WTC11 (cell line): ENCODE results near the gene SCO2. TPM values are rescaled to one million over a fixed set of nuclear protein-coding genes. Genes with fewer than 3 reads are reported as not detected.
A peak's percentile ranks its signal among the peaks of the same experiment; 100 is the strongest.

Experiments used
- ATAC-seq: fragments of 200-7000 bp; cut with Tn5 transposase; 2 replicates; pipeline ENCODE4 v1.10.0; 2021; ENCODE audit warnings: mild to moderate bottlenecking, moderate library complexity
- CTCF ChIA-PET: fragments of 300-600 bp; sonication (Branson Sonifier 250); formaldehyde crosslinking; loops from one replicate; lab custom pipeline; 2021; ENCODE audit warnings: antibody characterized with exemption; lab: Charles Lee
- POLR2A ChIA-PET: fragments of 350-600 bp; sonication (Branson Sonifier 250); formaldehyde crosslinking; loops from one replicate; lab custom pipeline; 2021; ENCODE audit warnings: antibody characterized with exemption; lab: Charles Lee
- DNase-seq: peaks from one replicate; pipeline ENCODE4 v3.0.0; 2021; ENCODE audit warnings: low spot score
- H3K27ac Mint-ChIP-seq: 2 replicates; pipeline ENCODE4 v1.8.0; 2021; ENCODE audit warnings: mixed read lengths
- H3K27me3 Mint-ChIP-seq: 2 replicates; pipeline ENCODE4 v1.8.0; 2021; ENCODE audit warnings: low read depth, mild to moderate bottlenecking, moderate library complexity, mixed read lengths
- H3K36me3 Mint-ChIP-seq: 2 replicates; pipeline ENCODE4 v1.8.0; 2021; ENCODE audit warnings: mixed read lengths
- H3K4me1 Mint-ChIP-seq: 2 replicates; pipeline ENCODE4 v1.8.0; 2022; ENCODE audit warnings: mixed read lengths
- H3K4me3 Mint-ChIP-seq: 2 replicates; pipeline ENCODE4 v1.8.0; 2021; ENCODE audit warnings: mild to moderate bottlenecking, moderate library complexity, mixed read lengths
- H3K9me3 Mint-ChIP-seq: 2 replicates; pipeline ENCODE4 v1.8.0; 2021; ENCODE audit warnings: mixed read lengths
- ELF4 ChIP-seq: sonication (generic); formaldehyde crosslinking; IDR thresholded peaks from 2 replicates; pipeline ENCODE4 v1.8.1; 2022; ENCODE audit warnings: low read depth, mild to moderate bottlenecking, moderate library complexity, missing genetic modification reagents
- EMX1 ChIP-seq: fragments of 250-450 bp; sonication (Bioruptor Pico); IDR thresholded peaks from 2 replicates; pipeline ENCODE4 v1.8.0; 2021; ENCODE audit warnings: mild to moderate bottlenecking
- FOXK1 ChIP-seq: sonication (generic); formaldehyde crosslinking; IDR thresholded peaks from 2 replicates; pipeline ENCODE4 v1.8.0; 2022; ENCODE audit warnings: mild to moderate bottlenecking, moderate library complexity, missing genetic modification reagents
- GABPB1 ChIP-seq: sonication (generic); formaldehyde crosslinking; IDR thresholded peaks from 2 replicates; pipeline ENCODE4 v1.8.1; 2023; ENCODE audit warnings: mild to moderate bottlenecking, missing genetic modification reagents
- SMAD3 ChIP-seq: sonication (generic); formaldehyde crosslinking; IDR thresholded peaks from 2 replicates; pipeline ENCODE4 v1.8.0; 2022; ENCODE audit warnings: missing genetic modification reagents, mild to moderate bottlenecking, borderline replicate concordance
- SOX15 ChIP-seq: fragments of 250-450 bp; sonication (Bioruptor Pico); IDR thresholded peaks from 2 replicates; pipeline ENCODE4 v1.9.0; 2021; ENCODE audit warnings: mild to moderate bottlenecking
- SP1 ChIP-seq: sonication (generic); formaldehyde crosslinking; conservative IDR thresholded peaks from 2 replicates; pipeline ENCODE4 v1.8.1; 2022; ENCODE audit warnings: missing genetic modification reagents
- ZNF121 ChIP-seq: sonication (generic); formaldehyde crosslinking; IDR thresholded peaks from 2 replicates; pipeline ENCODE4 v1.8.0; 2023; ENCODE audit warnings: missing genetic modification reagents
- ZNF219 ChIP-seq: sonication (generic); formaldehyde crosslinking; IDR thresholded peaks from 2 replicates; pipeline ENCODE4 v1.8.0; 2023; ENCODE audit warnings: missing genetic modification reagents, mild to moderate bottlenecking, borderline replicate concordance
- total RNA-seq: library from RNA; stranded (reverse); gene quantifications from 3 replicates; pipeline ENCODE4 v1.2.3, GENCODE V29; 2021
- TF ChIP-seq, protein P1 (sequence below): fragments of 250-450 bp; sonication (Bioruptor Pico); conservative IDR thresholded peaks from 2 replicates; pipeline ENCODE4 v1.9.0; 2021; ENCODE audit warnings: mild to moderate bottlenecking
- TF ChIP-seq, protein P2 (sequence below): sonication (generic); formaldehyde crosslinking; IDR thresholded peaks from 2 replicates; pipeline ENCODE4 v1.8.1; 2023; ENCODE audit warnings: mild to moderate bottlenecking, missing genetic modification reagents, borderline replicate concordance
- TF ChIP-seq, protein P3 (sequence below): sonication (generic); formaldehyde crosslinking; IDR thresholded peaks from 2 replicates; pipeline ENCODE4 v1.8.1; 2022; ENCODE audit warnings: mild to moderate bottlenecking, moderate library complexity, missing genetic modification reagents
- TF ChIP-seq, protein P4 (sequence below): sonication (generic); formaldehyde crosslinking; IDR thresholded peaks from 2 replicates; pipeline ENCODE4 v1.8.0; 2022; ENCODE audit warnings: mild to moderate bottlenecking, missing genetic modification reagents
- TF ChIP-seq, protein P5 (sequence below): sonication (generic); formaldehyde crosslinking; IDR thresholded peaks from 2 replicates; pipeline ENCODE4 v1.8.0; 2023; ENCODE audit warnings: missing genetic modification reagents
- TF ChIP-seq, protein P6 (sequence below): sonication (generic); formaldehyde crosslinking; IDR thresholded peaks from 2 replicates; pipeline ENCODE4 v1.8.0; 2022; ENCODE audit warnings: mild to moderate bottlenecking, missing genetic modification reagents
- TF ChIP-seq, protein P7 (sequence below): sonication (generic); formaldehyde crosslinking; IDR thresholded peaks from 2 replicates; pipeline ENCODE4 v1.8.1; 2023; ENCODE audit warnings: mild to moderate bottlenecking, missing genetic modification reagents, moderate library complexity
- TF ChIP-seq, protein P8 (sequence below): fragments of 250-450 bp; sonication (Bioruptor Pico); IDR thresholded peaks from 2 replicates; pipeline ENCODE4 v2.1.2; 2022; ENCODE audit warnings: mild to moderate bottlenecking, moderate library complexity
- TF ChIP-seq, protein P9 (sequence below): fragments of 200-600 bp; IDR thresholded peaks from 2 replicates; pipeline ENCODE4 v1.8.0; 2022; ENCODE audit warnings: antibody characterized with exemption
- TF ChIP-seq, protein P10 (sequence below): sonication (generic); formaldehyde crosslinking; IDR thresholded peaks from 2 replicates; pipeline ENCODE4 v1.8.1; 2022; ENCODE audit warnings: low read depth, mild to moderate bottlenecking, moderate library complexity, missing genetic modification reagents, borderline replicate concordance

SCO2 gene
- total RNA-seq, 1 experiment from 2014 or later: not detected

DNA sequence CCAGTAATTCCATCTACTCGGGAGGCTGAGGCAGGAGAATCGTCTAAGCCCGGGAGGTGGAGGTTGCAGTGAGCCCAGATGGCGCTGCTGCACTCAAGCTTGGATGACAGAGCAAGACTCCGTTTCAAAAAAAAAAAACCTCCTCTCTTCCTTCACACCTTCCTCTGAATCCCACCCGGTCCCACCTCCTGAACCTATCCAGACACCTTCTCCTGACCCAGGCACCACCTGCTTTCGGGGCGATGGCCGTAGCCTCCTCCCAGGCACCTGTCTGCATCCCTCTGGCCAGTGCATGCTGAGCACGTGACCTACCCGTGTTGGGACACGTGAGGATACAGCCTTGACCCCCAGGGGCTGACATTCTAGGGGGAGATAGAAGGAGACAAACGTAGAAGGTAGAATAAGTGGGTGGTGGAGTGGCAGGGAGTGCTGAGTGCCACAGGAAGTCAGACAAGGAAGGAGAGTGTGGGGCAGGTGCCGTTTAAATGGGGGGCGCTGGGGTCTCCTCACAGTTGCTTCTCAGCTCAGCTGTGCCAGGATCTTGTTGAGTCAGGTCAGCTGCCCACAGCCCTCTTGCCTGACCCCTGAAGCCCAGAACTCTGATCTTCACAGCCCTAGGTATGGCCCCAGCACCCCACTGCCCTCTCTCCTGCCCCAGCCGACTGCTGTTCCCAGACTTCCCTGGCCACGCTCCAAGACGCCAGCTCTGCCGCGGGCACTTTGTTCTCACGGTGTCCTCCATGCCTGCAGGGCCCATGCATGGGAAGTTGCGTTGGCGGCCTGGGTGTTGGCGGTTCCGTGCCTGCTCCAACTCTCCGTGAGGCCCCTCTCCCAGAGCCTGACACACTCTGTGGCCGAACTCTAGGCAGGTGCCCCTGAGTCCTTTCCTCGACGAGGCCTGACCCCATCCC is 39.9 kb downstream of the SCO2 start:
- ChIA-PET POLR2A (interaction anchor here (1.0 kb wide), 1 partner anchor 12 kb away, joined by 3 read pairs; no protein-coding TSS in a partner anchor), CTCF (interaction anchor here (1.1 to 1.6 kb wide), 4 partner anchors 17 to 86 kb away, joined by 3 to 6 read pairs (median 5); partner anchors contain the start of genes LMF2, NCAPH2 and SCO2)
- Mint-ChIP-seq H3K9me3 (no peaks in the 10 kb centered on the region), H3K36me3 (no peaks in the 10 kb centered on the region), H3K27me3 (peaks cover 5% of the 10 kb centered on the region), H3K4me3 (no peak overlapping the region), H3K4me1 (no peaks in the 10 kb centered on the region), H3K27ac (peak overlapping the region; percentile 14; the same call in 1 of the 2 replicates)
- no peak for ATAC-seq
- DNase-seq: no peak
- peak; percentile 54 for TF ChIP-seq GABPB1 (CRISPR knock-in tag)
- no peak for TF ChIP-seq EMX1 (CRISPR knock-in tag)
- TF ChIP-seq ZNF121 (CRISPR knock-in tag): no peak
- TF ChIP-seq, protein P1, sequence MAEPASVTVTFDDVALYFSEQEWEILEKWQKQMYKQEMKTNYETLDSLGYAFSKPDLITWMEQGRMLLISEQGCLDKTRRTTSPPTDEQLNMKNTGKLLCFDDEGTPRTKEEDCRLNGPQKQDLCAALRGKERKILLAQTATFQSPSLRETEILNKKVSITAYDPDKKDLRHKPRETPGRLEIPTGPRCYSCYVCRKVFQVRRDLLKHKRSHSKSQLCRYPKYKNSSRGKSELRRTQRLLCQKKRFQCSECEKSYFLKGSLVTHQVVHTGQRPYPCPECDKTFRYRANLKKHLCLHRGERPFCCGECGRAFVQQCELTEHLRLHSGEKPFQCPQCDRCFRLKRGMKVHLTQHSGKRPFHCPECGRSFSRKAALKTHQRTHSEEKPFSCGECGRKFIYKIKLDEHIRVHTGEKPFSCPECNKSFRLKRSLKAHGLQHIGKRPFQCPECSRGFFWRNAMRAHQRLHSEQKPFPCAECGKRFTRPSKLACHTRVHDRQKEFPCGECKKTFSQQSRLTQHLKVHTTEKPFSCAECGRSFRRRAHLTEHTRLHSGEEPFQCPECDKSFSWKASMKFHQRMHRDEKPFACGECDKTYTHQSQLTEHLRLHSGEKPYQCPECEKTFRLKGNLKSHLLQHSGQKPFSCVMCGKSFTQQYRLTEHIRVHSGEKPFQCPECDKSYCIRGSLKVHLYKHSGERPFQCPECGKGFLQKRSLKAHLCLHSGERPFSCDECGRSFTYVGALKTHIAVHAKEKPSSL (CRISPR knock-in tag): no peak
- TF ChIP-seq, protein P2, sequence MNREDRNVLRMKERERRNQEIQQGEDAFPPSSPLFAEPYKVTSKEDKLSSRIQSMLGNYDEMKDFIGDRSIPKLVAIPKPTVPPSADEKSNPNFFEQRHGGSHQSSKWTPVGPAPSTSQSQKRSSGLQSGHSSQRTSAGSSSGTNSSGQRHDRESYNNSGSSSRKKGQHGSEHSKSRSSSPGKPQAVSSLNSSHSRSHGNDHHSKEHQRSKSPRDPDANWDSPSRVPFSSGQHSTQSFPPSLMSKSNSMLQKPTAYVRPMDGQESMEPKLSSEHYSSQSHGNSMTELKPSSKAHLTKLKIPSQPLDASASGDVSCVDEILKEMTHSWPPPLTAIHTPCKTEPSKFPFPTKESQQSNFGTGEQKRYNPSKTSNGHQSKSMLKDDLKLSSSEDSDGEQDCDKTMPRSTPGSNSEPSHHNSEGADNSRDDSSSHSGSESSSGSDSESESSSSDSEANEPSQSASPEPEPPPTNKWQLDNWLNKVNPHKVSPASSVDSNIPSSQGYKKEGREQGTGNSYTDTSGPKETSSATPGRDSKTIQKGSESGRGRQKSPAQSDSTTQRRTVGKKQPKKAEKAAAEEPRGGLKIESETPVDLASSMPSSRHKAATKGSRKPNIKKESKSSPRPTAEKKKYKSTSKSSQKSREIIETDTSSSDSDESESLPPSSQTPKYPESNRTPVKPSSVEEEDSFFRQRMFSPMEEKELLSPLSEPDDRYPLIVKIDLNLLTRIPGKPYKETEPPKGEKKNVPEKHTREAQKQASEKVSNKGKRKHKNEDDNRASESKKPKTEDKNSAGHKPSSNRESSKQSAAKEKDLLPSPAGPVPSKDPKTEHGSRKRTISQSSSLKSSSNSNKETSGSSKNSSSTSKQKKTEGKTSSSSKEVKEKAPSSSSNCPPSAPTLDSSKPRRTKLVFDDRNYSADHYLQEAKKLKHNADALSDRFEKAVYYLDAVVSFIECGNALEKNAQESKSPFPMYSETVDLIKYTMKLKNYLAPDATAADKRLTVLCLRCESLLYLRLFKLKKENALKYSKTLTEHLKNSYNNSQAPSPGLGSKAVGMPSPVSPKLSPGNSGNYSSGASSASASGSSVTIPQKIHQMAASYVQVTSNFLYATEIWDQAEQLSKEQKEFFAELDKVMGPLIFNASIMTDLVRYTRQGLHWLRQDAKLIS (CRISPR knock-in tag): no peak
- no peak for TF ChIP-seq ZNF219 (CRISPR knock-in tag)
- TF ChIP-seq FOXK1 (CRISPR knock-in tag): no peak
- TF ChIP-seq, protein P3, sequence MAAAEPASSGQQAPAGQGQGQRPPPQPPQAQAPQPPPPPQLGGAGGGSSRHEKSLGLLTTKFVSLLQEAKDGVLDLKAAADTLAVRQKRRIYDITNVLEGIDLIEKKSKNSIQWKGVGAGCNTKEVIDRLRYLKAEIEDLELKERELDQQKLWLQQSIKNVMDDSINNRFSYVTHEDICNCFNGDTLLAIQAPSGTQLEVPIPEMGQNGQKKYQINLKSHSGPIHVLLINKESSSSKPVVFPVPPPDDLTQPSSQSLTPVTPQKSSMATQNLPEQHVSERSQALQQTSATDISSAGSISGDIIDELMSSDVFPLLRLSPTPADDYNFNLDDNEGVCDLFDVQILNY (CRISPR knock-in tag): no peak
- no peak for TF ChIP-seq SP1
- TF ChIP-seq, protein P4, sequence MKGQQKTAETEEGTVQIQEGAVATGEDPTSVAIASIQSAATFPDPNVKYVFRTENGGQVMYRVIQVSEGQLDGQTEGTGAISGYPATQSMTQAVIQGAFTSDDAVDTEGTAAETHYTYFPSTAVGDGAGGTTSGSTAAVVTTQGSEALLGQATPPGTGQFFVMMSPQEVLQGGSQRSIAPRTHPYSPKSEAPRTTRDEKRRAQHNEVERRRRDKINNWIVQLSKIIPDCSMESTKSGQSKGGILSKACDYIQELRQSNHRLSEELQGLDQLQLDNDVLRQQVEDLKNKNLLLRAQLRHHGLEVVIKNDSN (CRISPR knock-in tag): peak; percentile 79; the same call in 1 of the 2 replicates
- no peak for TF ChIP-seq ELF4 (CRISPR knock-in tag)
- TF ChIP-seq, protein P5, sequence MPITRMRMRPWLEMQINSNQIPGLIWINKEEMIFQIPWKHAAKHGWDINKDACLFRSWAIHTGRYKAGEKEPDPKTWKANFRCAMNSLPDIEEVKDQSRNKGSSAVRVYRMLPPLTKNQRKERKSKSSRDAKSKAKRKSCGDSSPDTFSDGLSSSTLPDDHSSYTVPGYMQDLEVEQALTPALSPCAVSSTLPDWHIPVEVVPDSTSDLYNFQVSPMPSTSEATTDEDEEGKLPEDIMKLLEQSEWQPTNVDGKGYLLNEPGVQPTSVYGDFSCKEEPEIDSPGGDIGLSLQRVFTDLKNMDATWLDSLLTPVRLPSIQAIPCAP (CRISPR knock-in tag): no peak
- TF ChIP-seq, protein P6, sequence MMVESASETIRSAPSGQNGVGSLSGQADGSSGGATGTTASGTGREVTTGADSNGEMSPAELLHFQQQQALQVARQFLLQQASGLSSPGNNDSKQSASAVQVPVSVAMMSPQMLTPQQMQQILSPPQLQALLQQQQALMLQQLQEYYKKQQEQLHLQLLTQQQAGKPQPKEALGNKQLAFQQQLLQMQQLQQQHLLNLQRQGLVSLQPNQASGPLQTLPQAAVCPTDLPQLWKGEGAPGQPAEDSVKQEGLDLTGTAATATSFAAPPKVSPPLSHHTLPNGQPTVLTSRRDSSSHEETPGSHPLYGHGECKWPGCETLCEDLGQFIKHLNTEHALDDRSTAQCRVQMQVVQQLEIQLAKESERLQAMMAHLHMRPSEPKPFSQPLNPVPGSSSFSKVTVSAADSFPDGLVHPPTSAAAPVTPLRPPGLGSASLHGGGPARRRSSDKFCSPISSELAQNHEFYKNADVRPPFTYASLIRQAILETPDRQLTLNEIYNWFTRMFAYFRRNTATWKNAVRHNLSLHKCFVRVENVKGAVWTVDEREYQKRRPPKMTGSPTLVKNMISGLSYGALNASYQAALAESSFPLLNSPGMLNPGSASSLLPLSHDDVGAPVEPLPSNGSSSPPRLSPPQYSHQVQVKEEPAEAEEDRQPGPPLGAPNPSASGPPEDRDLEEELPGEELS (CRISPR knock-in tag): no peak
- no peak for TF ChIP-seq SMAD3 (CRISPR knock-in tag)
- no peak for TF ChIP-seq SOX15
- TF ChIP-seq, protein P7, sequence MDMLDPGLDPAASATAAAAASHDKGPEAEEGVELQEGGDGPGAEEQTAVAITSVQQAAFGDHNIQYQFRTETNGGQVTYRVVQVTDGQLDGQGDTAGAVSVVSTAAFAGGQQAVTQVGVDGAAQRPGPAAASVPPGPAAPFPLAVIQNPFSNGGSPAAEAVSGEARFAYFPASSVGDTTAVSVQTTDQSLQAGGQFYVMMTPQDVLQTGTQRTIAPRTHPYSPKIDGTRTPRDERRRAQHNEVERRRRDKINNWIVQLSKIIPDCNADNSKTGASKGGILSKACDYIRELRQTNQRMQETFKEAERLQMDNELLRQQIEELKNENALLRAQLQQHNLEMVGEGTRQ (CRISPR knock-in tag): 0 out of 2 replicates have a peak, but pooled peaks have one; percentile 46
- TF ChIP-seq, protein P8, sequence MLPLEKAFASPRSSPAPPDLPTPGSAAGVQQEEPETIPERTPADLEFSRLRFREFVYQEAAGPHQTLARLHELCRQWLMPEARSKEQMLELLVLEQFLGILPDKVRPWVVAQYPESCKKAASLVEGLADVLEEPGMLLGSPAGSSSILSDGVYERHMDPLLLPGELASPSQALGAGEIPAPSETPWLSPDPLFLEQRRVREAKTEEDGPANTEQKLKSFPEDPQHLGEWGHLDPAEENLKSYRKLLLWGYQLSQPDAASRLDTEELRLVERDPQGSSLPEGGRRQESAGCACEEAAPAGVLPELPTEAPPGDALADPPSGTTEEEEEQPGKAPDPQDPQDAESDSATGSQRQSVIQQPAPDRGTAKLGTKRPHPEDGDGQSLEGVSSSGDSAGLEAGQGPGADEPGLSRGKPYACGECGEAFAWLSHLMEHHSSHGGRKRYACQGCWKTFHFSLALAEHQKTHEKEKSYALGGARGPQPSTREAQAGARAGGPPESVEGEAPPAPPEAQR (CRISPR knock-in tag): no peak
- TF ChIP-seq, protein P9, sequence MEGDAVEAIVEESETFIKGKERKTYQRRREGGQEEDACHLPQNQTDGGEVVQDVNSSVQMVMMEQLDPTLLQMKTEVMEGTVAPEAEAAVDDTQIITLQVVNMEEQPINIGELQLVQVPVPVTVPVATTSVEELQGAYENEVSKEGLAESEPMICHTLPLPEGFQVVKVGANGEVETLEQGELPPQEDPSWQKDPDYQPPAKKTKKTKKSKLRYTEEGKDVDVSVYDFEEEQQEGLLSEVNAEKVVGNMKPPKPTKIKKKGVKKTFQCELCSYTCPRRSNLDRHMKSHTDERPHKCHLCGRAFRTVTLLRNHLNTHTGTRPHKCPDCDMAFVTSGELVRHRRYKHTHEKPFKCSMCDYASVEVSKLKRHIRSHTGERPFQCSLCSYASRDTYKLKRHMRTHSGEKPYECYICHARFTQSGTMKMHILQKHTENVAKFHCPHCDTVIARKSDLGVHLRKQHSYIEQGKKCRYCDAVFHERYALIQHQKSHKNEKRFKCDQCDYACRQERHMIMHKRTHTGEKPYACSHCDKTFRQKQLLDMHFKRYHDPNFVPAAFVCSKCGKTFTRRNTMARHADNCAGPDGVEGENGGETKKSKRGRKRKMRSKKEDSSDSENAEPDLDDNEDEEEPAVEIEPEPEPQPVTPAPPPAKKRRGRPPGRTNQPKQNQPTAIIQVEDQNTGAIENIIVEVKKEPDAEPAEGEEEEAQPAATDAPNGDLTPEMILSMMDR: no peak
- TF ChIP-seq, protein P10, sequence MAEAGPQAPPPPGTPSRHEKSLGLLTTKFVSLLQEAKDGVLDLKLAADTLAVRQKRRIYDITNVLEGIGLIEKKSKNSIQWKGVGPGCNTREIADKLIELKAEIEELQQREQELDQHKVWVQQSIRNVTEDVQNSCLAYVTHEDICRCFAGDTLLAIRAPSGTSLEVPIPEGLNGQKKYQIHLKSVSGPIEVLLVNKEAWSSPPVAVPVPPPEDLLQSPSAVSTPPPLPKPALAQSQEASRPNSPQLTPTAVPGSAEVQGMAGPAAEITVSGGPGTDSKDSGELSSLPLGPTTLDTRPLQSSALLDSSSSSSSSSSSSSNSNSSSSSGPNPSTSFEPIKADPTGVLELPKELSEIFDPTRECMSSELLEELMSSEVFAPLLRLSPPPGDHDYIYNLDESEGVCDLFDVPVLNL: no peak
